HL-60 (cell line): ENCODE measurements around the gene ERFE.

Experiments
- CTCF ChIP-seq: IDR thresholded peaks from one replicate; pipeline ENCODE4 v1.5.1; 2011; ENCODE audit warnings: low read length, control low read depth, inconsistent platforms; ENCODE audit not compliant: insufficient read depth
- POLR2AphosphoS5 ChIP-seq: IDR thresholded peaks from 2 replicates; pipeline ENCODE4 v1.6.1; 2012; ENCODE audit warnings: low read depth
- REST ChIP-seq: IDR thresholded peaks from 2 replicates; pipeline ENCODE4 v1.6.1; 2012; ENCODE audit warnings: low read depth; ENCODE audit not compliant: insufficient replicate concordance
- SPI1 ChIP-seq: IDR thresholded peaks from 2 replicates; pipeline ENCODE4 v1.6.1; 2012; ENCODE audit warnings: low read depth, mild to moderate bottlenecking, borderline replicate concordance

GRCh38 chr2:238137885-238138284 lies 20.9 kb upstream of the ERFE start:
- TF ChIP-seq CTCF (no peak), REST (no peak), SPI1 (no peak), POLR2AphosphoS5 (no peak)
